NCI-H748 treated with DMSO at 0.1 percent for 48 hours (cell line): ENCODE measurements around the gene CDNF.
"Not testable (repeated sequence)": the region's sequence is repeated elsewhere in the genome, so short reads cannot be mapped to it uniquely, and the experiment has no call there.

Experiments used
- DNase-seq: peaks from one replicate; lab custom pipeline; 2025; lab: John Stamatoyannopoulos, UW

The CDNF gene

DNA sequence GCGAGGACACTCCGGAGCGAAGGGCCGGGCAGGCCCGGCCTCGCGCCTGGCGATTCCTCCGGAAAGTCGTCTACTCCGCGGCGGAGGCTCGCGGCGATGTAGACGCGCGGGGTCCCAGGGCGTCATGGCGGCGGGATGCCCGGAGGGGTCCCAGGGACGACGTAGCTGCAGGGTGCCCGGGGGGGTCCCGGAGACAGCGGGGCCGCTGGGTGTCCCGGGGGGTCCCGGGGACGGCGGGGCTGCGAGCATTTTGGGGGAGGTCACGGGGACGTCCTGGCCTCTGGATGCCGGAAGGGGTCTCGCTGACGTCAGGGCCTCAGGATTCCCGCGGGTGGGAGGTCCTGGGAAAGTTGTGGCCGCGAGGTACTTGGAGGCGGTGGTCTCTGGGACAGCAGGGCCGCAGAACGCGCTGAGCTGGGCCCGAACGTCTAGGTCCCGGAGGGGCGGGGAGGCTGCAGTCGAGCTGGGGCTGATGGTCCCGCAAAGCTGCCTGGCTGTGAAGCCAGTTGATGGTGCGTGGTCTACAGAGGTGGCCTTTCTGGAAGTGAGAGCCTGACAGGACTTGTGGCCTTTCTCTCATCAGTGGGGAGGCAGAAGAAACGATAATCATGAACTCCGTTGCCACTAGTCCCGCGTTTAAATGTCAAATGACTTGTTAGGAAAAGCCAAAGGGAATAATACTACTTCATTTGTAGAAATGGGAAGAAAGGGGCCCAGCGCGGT is 906 bp upstream of the CDNF start:
- DNase-seq: no peak

DNA sequence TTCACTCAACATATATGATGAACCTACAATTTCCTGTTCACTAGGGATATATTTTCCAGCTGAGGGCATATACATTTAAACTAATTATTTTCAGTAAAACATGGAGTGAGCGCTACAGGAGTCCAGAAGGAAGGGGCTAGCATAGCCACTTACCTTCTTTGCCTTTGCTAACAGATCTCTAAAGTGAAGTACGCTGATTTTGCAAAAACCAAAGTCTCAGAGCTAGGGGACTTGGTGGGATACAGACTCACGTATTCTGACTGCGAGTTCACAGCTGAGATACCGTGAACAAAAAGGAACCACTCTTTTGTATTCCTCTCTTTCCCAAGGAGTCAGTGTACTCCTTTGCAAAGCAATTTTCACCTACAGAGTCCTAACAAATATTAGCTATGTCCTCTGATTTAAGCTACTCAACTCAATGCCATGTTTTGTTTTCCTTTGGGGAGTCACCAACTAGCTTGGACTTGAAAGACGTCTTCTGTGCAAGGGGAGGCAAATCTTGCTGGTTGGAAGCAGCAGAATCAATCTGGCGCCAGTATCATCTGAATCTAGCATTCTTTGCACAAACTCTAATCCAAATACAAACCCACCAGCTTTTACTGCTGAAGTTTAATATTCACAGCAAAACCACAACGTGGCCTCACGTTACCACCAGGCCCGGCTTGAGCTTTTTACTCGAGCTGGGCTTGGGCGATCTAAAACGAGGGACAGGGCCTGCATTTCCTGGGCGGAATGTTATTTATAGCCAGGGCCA is 657 bp downstream of the CDNF start:
- DNase-seq: no peak

DNA sequence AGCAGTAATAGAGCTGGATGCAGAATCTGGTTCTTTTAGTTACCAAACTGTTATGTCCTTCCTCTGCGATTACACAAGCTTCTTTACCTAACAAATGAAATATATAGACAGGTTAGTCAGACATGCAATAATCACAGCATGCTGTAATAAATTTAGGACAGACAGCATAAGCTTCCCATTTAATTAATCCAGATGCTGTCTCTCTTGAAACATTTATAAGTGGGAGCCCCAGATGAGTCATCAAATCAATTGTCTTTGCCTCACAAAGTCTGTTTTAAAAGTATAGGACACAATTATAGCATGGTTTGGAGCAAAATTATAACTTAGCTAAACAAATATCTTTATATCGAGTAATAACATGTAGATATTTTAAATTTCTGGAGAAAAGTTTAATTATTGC is 1.6 kb downstream of the CDNF start:
- DNase-seq: no peak

DNA sequence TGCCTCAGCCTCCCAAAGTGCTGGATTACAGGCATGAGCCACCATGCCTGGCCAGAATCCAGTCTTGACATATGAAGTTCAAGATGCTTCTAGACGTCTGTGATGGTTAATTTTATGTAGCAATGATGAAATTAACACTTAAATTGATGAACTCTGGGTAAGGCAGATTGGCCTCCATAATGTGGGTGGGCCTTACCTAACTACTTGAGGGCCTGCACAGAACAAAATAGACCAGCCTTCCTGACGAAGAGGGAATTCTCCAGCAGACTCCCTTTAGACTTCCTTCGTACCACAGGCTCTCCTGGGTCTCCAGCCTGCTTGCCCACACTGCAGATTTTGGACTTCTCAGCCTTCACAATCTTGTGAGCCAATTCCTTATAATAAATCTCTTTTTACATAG is 4.7 kb downstream of the CDNF start:
- no peak for DNase-seq

DNA sequence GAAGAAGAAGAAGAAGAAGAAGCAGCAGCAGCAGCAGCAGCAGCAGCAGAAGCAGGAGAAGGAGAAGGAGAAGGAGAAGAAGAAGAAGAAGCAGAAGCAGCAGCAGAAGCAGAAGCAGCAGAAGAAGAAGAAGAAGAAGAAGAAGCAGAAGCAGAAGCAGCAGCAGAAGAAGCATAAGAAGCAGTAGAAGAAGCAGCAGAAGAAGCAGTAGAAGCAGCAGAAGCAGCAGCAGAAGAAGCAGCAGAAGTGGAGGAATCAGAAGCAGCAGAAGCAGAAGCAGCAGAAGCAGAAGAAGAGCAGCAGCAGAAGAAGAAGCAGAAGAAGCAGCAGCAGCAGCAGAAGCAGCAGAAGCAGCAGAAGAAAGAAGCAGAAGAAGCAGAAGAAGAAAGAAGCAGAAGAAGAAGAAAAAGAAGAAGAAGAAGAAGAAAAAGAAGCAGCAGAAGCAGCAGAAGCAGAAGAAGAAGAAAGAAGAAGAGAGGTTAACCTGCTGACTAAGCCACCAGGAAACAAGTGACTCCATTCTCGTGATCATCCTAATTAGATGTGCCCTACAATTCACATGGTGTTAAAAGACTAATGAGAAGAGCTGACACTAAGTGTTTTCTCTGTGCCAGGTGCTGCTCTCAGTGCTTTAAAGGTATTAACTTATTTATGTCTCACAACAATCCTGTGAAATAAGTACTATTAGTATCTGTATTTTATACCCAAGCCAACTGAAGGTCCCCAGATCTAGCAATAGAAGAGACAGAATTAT is 11.6 kb downstream of the CDNF start:
- no peak for DNase-seq

DNA sequence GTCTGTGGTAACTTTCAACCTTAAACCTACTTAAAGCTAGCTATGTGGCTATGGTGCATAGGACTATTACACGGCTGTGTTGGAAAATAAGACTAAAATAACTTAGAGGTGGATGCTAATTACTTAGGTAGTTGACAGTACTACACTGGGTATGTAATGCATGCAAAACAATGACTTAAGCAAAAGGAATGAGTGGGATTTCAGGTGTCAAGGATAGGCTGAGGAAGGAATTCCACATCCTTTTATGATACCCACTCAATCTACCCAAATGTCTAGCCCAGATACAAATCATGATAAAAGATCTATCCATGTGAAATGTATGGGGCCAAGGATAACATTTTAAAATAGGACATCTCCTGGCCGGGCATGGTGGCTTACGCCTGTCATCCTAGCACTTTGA is 13.9 kb downstream of the CDNF start:
- no peak for DNase-seq

DNA sequence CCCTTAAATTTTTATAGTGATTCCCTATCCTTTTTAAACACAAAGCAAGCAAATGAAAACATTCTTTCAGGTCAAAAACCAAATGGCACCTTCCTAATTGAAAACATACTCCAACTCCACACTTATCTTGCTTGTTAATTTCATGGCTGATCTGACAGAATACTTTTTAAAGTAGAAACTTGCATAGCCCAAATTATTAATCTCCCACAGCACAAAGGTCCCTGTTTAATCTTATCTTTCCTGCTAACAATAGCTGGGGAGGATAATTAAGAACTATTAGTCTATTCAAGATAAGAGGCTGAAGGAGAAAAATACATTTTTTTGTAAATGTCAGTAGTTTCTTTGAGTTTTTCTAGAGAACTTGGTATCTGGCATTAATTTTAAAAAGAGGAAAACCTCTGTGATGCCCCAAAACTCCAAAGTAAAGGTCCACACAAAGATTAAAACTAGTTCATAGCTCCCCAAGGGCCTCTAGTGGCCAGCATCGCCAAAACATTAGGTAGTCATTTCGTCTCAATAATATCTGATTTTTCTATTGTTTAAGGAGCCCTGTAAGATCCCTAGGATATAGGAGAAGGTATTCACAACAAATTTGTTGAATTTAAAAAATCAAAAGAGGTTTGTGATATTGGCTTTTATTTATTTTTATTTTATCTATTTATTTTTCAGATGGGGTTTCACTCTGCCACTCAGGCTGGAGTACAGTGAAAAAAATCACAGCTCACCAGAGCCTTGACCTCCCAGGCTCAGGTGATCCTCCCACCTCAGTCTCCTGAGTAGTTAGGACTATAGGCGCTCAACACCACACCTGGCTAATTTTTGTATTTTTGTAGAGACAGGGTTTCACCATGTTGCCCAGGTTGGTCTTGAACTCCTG is 14.7 kb downstream of the CDNF start:
- no peak for DNase-seq

DNA sequence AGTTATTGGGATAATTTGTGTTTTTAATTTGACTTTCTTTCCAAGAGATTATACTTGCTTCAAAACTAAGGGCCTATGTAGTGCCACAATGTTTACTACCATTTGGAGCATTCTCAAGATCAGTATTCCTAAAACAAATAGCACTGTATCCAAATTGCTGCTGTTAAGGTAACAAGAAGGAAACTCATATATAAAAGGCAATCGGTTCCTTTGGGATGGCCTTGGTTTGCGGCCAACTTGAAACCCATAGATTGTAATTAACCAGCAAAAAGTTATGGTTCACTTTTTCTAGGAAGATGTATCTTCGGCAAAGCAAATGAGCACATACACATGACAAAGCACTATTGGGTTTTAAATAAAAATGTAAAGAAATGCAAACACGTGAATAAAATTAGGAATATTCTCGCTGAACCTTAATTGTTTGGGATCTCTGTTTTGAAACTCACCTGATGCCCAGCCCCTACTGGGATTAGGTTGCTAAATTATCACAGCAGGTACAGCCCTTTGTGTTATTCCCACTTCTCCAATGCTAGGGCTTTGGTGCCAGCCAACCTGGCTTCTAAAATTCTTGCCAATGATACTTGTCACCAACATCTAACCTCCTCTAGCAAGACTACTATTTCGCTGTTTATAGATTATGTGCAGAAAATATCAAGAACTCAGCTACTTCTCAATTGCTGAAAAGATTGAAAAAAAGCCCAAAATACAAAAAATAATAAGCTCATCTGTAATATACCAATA is 16.0 kb downstream of the CDNF start:
- DNase-seq: no peak

DNA sequence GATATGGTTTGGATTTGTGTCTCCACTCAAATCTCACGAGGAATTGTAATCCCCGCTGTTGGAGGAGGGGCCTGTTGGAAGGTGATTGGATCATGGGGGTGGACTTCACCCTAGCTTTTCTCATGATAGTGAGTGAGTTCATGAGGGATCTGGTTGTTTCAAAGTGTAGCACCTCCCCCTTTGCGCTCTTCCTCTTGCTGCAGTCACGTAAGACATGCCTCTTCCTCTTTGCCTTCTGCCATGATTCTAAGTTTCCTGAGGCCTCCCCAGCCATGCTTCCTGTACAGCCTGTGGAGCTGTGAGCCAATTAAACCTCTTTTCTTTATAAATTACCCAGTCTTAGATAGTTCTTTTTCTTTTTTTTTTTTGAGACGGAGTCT is 17.1 kb downstream of the CDNF start:
- no peak for DNase-seq

DNA sequence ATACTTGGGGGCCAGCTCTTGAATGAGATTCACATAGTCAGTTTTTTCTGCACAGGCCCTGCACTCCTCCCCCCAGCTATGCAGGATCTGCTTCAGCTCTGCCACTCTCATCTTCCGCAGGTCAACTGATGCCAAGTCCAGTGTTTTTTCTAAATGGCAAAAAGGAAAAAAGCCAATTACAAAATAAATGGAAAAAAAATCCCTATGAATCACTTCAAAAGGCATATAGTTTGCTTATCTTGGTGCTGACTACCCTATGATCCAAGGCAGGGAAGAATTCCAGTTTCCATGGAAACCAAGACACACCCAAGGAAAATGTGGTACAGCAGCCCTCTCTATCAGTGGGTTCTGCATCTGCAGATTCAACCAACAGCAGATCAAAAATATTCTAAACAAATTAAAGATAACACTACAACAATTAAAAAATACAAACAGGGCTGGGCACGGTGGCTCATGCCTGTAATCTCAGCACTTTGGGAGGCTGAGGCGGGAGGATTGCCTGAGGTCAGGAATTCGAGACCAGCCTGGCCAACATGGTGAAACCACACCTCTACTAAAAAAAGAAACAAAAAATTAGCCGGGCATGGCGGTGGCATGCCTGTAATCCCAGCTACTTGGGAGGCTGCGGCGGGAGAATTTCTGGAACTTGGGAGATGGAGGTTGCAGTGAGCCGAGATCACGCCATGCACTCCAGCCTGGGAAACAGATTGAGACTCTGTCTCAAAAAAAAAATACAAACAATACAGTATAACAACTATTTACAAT is 17.6 kb downstream of the CDNF start:
- no peak for DNase-seq

DNA sequence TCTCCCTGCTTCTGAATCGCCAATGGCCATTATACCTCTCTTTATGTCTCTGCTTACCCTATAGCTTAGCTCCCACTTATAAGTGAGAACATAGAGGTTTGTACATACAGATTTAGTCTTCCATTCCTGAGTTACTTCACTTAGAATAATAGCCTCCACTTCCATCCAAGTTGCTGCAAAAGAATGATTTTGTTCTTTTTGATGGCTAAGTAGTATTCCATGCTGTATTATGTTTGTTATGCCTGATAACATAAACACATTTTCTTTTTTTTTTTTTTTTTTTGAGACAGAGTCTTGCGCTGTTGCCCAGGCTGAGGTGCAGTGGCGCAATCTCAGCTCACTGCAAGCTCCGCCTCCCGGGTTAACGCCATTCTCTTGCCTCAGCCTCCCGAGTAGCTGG is 21.1 kb downstream of the CDNF start:
- DNase-seq: not testable (repeated sequence)

DNA sequence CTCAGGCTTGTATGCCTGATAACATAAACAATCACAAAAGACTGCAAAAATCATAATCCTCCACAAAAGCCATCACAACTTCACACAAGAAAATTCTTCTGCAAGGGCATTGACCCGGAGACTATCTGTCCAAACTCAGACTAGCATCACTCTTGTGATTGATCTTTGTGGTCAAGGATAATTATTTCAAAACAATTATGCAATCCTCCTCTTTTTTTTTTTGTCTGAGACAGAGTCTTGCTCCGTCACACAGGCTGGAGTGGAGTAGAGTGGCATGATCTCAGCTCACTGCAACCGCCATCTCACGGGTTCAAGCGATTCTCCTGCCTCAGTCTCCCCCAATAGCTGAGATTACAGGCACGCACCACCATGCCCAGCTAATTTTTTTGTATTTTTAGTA is 22.2 kb downstream of the CDNF start:
- no peak for DNase-seq

DNA sequence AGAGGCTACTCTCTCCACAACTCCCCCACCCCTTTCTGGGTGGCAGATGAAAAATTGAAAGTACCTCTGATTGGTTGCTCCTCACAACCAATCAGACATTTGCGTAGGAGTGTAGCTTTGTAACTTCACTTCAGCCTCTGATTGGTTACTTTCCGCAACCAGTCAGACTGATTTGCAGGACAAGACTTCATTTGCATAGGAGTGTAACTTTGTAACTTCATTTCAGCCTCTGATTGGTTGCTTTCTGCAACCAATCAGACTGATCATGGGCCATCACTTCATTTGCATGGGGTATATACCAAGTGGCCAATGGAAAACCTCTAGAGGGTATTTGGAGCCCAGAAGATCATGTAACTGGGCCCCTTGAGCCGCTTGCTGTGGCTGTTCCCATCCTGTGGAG is 25.6 kb downstream of the CDNF start:
- no peak for DNase-seq

DNA sequence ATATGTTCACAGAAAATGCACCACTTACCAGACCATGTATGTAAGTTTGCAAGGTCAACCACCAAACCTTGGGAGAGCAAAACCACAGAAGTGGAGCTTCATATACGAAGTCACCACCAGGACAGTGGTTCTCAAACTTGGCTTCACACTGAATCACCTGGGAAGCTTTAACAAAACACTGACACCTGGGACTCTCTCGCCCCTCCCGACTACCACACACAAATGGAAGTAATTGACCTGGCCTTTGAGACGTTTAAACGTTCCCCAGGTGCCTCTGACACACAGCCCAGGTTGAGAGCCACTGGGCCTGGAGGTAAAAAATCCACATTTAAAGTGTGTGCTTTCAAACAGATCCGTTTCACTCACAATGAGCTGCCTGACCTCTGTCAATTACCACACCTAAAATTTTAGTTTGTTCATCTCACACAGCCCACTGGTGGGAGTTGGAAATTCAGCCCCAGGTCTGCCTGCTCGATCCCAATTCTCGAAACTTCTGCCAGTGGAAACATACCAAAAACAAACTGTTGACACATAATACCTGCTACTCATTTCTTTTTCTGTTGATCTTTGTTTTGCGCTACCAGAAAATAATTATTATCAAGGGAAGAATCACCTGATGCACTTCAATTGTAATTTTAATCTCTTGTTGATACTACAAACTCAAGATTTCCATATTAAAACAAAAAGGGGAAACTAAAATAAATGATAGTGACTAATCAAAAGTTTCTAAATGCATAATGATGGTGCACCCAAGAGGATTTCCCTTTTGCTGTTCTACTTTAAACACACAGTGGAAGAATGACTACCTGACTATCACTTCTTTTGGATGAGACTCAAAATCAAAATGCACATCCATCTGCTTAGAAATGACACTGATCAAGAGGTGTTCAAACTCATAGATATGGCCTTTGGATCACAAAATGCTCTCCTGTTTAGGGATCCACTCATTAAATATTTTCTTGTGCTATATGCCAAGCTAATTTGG is 26.6 kb downstream of the CDNF start:
- DNase-seq: peak; percentile 17

DNA sequence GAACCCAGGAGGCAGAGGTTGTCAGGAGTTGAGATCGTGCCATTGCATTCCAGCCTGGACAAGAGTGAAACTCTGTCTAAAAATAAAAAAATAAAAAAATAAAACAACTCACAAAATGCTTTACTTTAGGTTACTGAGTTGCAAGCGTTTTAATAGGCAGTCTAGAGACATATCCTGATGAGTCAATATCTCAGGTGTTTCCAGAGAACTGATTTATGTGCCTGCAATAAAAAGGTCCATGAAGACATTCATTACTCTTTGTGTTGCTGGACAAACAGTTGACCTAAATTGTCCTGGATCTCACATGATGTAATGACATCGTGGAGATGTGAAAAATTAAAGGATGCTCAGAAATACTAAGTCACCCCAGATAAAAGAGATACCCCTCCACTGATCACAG is 31.5 kb downstream of the CDNF start:
- no peak for DNase-seq

DNA sequence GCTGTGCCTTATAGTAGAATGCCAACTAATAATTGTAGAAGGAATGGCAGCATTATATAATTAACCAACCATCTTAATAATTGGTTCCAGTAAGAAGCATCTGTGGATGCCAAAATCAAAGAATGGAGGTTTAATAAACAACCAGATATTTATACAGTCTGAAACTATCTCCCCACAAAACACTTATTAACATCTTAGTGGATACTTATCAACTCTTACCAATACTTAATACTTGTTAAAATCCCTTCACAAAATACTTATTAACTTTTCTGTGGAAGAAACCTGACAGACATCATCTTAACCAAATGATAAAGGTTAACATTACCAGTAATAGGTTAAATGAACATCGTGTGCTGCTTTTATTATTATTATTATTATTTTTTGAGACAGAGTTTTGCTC is 34.0 kb downstream of the CDNF start:
- no peak for DNase-seq

DNA sequence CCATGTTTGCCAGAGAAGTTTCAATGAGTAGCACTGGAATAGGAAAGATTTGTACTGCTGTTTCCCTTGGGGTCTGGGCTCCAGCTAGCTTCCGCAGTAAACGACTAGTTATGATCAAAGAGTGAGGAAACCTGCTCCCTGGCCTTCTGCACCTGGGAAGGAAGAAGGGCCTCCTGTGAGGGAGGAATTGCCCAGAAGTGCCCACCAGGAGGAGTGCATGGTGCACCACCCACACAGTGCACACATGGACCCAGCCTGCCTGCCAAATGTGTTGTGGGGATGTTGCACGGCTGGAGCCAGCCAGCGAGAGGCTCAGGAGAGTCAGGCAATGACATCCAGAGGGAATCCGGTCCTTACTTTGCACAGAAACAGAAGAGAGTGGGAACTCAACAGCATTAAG is 36.1 kb downstream of the CDNF start:
- no peak for DNase-seq

DNA sequence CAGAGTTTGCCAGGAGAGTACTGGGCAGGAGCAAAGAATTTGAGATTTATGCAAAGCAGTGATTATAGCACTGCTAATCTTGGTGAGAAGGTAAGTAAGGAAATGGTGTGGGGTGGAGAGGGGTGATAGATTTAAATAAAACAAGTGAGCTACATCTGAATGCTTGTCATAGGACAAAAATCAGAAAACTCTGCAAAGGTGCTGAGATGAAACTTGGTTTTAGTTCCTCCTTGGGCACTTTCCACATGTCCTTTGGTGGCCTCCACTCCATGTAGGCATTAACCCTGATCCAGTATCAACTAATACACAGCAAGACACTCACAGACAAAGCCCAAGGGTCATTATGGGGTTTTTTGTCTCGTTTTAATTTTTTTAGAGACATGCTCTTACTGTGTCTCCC is 37.4 kb downstream of the CDNF start:
- no peak for DNase-seq

DNA sequence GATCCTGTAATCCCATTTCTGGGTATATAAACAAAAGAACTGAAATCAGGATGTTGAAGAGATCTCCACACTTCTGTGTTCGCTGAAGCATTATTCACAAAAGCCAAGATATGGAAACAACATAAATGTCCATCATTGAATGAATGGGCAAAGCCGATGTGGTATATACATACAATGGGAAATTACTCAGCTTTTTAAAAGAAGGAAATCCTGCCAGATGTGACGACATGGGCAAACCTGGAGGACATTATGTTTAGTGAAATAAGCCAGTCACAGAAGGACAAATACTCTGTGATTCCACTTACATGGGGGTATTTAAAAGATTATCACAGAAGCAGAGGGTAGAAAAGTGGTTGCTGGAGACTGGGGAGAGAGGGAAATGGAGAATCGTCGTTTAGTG is 39.2 kb downstream of the CDNF start:
- no peak for DNase-seq
